ENCODE results near the gene TMEM72. TPM values are rescaled to one million over a fixed set of nuclear protein-coding genes. Genes with fewer than 3 reads are reported as not detected.

Gene TMEM72
- total RNA-seq, 1 donor from 2014 or later = not detected

GRCh38 chr10:44951576-44952226, 40.6 kb downstream of the TMEM72 start:
- FAIRE-seq (no peak), DNase-seq (ENCODE audit: low spot score in 2 of 2) (no peak)

GRCh38 chr10:44952779-44953231, 41.7 kb downstream of the TMEM72 start:
- FAIRE-seq = no peak
- no peak for DNase-seq (ENCODE audit: low spot score in 2 of 2)

GRCh38 chr10:44954042-44954441, 42.9 kb downstream of the TMEM72 start:
- no peak for FAIRE-seq
- DNase-seq (ENCODE audit: low spot score in 2 of 2) = no peak

- FAIRE-seq (no peak), DNase-seq (ENCODE audit: low spot score in 2 of 2) (no peak)
Observed at GRCh38 chr10:44954962-44955361, 43.8 kb downstream of the TMEM72 start.

GRCh38 chr10:44955413-44956070, 44.4 kb downstream of the TMEM72 start:
- DNase-seq (ENCODE audit: low spot score in 2 of 2) (no peak), FAIRE-seq (no peak)

- DNase-seq (ENCODE audit: low spot score in 2 of 2) = no peak
- FAIRE-seq = no peak
Observed at GRCh38 chr10:44956226-44956625, 45.1 kb downstream of the TMEM72 start.

- DNase-seq (ENCODE audit: low spot score in 2 of 2) = no peak
- FAIRE-seq = no peak
Observed at GRCh38 chr10:44956717-44957706, 45.9 kb downstream of the TMEM72 start.

- no peak for FAIRE-seq
Observed at GRCh38 chr10:44958196-44958897, 47.2 kb downstream of the TMEM72 start.

GRCh38 chr10:44958898-44959246, 47.7 kb downstream of the TMEM72 start:
- no peak for DNase-seq (ENCODE audit: low spot score in 2 of 2)
- no peak for FAIRE-seq

More at GRCh38 chr10:44958196-44958897, 47.2 kb downstream of the TMEM72 start:
- DNase-seq (ENCODE audit: low spot score in 2 of 2) = peak in 1 of 2 donors; percentile 52

GRCh38 chr10:44959247-44960087, 48.3 kb downstream of the TMEM72 start, which contains the start of gene RASSF4:
RASSF4 (plus strand) TSS chr10:44959802; CDS start chr10:44970203, 10,401 bp downstream.
- no peak for FAIRE-seq
- peak; percentile 95 to 97 for DNase-seq (ENCODE audit: low spot score in 2 of 2)

- no peak for DNase-seq (ENCODE audit: low spot score in 2 of 2)
- FAIRE-seq = no peak
Observed at GRCh38 chr10:44960088-44960460, 48.9 kb downstream of the TMEM72 start.

GRCh38 chr10:44960482-44961229, 49.5 kb downstream of the TMEM72 start:
- DNase-seq (ENCODE audit: low spot score in 2 of 2) (no peak), FAIRE-seq (no peak)

- FAIRE-seq (no peak), DNase-seq (ENCODE audit: low spot score in 2 of 2) (no peak)
Observed at GRCh38 chr10:44961230-44961571, 50.1 kb downstream of the TMEM72 start.

- DNase-seq (ENCODE audit: low spot score in 2 of 2) = no peak
- no peak for FAIRE-seq
Observed at GRCh38 chr10:44961931-44962750, 51.0 kb downstream of the TMEM72 start.

- FAIRE-seq (no peak), DNase-seq (ENCODE audit: low spot score in 2 of 2) (no peak)
Observed at GRCh38 chr10:44962870-44963738, 52.0 kb downstream of the TMEM72 start.

GRCh38 chr10:44963772-44964633, 52.9 kb downstream of the TMEM72 start:
- FAIRE-seq = no peak

More at GRCh38 chr10:44963772-44964633, 52.9 kb downstream of the TMEM72 start:
- peak in 1 of 2 donors; percentile 70 for DNase-seq (ENCODE audit: low spot score in 2 of 2)
